Umbilical cord (tissue), 2 donors: ENCODE data around the gene RNF112. TPM values are rescaled to one million over a fixed set of nuclear protein-coding genes. Genes with fewer than 3 reads are reported as not detected.
A peak's percentile ranks its signal among the peaks of the same experiment; 100 is the strongest.

Source experiments
- DNase-seq: peaks from one replicate; pipeline ENCODE4 v3.0.0-alpha.2; 2015; ENCODE audit warnings: low spot score
- total RNA-seq: library from RNA; depleted of rRNA; stranded (reverse); fragments of >200 nt; gene quantifications from one replicate; pipeline ENCODE4 v1.2.3, GENCODE V29; 2014; ENCODE audit warnings: low replicate concordance; ENCODE audit not compliant: insufficient read depth

The RNF112 gene
- total RNA-seq, 1 donor from 2014 or later: 20.5 TPM

- peak; percentile 88 for DNase-seq
Observed at GRCh38 chr17:19387921-19388521, 23.0 kb upstream of the RNF112 start.

- peak; percentile 58 for DNase-seq
Observed at GRCh38 chr17:19388791-19389785, 21.9 kb upstream of the RNF112 start.

GRCh38 chr17:19390951-19391350 is 20.1 kb upstream of the RNF112 start:
- DNase-seq: no peak

DNA sequence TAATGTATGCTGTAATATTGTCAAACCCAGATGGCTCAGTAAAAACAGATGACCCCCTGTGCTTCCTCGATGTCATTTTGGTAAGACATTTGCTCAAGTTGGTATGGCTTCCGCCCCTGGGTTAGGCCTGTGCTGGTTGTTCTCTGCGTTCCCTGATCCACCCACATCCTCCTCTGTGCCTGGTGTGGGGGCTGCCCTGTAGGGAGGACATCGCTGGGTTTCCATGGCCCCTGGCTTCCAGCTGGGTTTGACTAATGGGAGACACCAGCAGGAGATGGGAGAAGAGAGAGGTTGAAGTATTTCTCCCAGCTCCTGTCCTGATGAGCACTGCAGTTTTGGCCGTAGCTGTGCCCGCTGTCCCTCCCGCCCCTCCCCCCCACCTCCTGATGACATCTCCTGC is 19.6 kb upstream of the RNF112 start:
- DNase-seq: no peak

- DNase-seq: no peak
Observed at GRCh38 chr17:19392303-19392702, 18.7 kb upstream of the RNF112 start.

DNA sequence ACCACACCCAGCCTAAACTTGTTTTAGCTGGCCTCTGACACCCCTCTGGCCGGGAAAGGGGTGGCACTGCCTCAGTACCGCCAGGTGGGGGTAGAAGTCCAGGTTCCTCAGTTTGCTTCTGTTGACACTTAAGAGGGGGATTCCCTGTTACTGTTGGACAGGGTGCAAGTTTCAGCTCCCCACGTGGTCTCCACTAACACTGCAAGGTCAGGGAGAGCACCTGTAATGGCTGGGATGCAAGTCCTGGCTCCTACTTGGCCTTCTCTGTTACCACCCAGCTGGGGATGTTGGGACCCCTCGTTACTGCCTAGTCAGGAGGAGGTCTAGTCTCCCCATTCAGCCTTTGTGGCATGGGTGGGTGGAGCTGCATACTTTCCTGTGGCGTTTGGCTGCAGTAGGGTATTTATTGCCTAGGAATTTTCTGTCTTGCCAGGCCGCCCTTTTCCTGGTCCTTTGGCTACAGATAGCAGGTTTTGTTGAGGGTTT is 13.4 kb upstream of the RNF112 start:
- DNase-seq: no peak

- DNase-seq: peak; percentile 75
Observed at GRCh38 chr17:19398301-19399181, 12.5 kb upstream of the RNF112 start.

DNA sequence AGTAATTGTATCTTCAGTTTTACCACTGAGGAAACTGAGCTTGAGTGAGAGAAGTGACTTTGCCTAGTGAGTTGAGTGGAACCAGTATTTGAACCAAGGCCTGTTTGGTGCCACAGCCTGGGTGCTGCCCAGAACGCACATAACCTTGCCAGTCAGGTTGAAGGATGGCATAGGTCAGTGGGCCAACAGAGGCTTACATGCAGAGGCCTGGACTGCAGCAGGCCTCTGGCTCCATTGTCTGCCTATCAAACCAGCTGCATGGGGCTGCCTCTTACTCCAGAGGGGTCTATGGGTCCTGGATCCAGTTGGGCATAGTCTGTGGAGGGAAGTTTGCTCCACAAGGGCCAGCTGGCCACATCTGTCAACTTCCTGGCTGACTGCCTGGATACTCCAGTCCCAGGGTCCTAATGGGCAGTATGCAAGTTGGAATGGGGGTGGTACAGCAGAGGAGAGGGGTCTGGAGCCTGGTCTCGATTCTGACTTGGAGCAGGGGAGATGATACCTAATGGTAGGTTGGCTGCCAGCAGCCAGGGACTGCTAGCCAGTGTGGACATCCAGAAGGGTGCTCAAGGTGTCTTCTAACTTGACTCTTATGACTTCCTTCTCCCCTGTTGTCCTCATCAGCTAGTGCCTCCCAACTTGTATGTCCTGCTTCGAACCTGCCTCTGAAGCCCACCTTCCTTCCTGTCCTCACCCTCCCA is 11.1 kb upstream of the RNF112 start:
- DNase-seq: no peak

GRCh38 chr17:19401321-19402010 is 9.6 kb upstream of the RNF112 start:
- no peak for DNase-seq

GRCh38 chr17:19402171-19402570 is 8.9 kb upstream of the RNF112 start:
- DNase-seq: peak; percentile 93

DNA sequence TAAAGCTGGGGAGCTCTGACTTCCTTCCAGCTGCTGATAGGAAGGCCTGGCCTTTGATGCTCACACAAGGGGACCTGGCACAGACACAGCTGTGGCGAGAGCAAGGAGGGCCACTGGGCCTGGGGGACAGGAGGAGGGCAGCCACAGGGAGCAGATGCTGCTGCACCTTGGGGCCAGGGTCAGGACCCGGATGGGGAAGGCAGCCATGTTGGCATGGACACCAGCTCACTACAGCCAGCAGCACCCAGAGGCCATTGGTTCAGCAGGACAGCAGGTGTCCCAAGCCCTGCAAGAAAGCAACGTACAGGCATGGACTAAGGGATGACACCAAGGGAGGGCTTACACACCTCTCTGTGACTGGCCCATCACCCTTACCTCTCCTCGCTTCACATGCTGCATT is 8.0 kb upstream of the RNF112 start:
- no peak for DNase-seq

- no peak for DNase-seq
Observed at GRCh38 chr17:19404264-19404663, 6.8 kb upstream of the RNF112 start.

- no peak for DNase-seq
Observed at GRCh38 chr17:19405114-19405513, 5.9 kb upstream of the RNF112 start.

DNA sequence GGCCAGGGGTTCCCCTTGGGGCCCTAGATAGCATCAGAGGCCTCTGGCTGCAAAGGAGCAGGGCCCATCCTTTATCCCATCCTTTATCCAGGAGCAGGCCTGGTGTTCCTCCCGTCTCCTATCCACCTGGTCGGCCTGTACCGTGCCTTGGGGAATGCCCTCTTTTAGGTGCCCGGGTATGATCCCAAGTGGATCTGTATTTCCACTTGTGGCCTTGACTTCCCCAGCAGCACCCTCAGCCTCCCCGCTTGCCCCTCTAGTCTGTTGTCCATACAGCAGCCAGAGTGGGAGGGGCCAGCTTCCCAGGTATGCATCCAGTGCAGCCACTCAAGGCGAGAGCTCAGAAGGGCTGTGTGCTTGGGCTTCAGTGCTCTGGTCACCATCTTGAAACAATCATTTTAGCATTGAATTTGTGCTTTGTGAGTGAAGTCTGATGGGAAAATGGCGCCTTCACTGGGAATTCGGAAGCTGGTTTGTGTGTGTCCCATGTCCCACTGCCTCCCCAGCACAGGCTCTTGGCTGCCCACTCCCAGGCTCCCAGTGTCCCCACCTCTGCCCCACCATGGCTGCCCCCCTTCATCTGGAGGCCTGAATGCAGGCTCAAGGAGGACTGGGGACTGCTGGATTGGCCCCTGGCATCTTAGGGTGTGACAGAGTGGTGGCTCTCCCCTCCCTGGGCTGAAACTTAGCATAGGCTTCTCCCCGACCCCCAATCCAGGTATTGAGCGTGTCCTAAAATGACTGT is 3.3 kb upstream of the RNF112 start:
- no peak for DNase-seq

DNA sequence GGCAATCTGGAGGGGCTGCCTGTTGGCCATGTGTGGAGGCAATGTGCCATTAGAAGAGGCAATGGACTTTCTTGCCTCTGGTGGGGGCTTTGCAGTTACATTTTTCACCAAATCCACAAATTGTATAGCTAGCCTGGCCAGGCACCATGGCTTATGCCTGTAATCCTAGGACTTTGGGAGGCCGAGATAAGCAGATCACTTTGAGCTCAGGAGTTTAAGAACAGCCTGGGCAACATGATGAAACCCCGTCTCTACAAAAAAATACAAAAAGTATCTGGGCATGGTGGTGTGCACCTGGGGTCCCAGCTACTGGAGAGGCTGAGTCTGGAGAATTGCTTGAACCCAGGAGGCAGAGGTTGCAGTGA is 2.7 kb upstream of the RNF112 start:
- DNase-seq: peak; percentile 92

GRCh38 chr17:19409066-19409465 is 2.0 kb upstream of the RNF112 start:
- no peak for DNase-seq

DNA sequence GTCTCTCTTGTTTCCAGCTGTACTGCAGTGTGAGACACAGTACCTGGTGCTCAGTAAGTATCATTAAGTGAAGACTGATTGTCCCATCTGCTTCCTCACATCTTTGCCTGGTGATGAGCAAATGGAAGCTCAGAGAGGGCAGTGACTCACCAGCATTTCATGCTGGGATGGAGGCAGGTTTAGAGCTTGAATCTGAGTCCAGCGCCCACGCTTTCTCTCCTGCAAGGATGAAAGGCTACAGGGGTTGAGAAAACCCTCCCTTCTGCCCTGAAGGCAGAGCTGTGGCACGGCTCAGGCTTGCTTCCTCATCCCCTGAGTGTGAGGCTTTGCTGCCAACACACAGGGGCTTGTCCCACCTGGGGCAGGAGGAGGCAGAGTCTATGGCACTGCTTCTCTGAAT is 1.5 kb upstream of the RNF112 start:
- peak; percentile 69 for DNase-seq

- no peak for DNase-seq
Observed at GRCh38 chr17:19410091-19410490, 941 bp upstream of the RNF112 start.

GRCh38 chr17:19411631-19412030 is 599 bp downstream of the RNF112 start:
- no peak for DNase-seq

DNA sequence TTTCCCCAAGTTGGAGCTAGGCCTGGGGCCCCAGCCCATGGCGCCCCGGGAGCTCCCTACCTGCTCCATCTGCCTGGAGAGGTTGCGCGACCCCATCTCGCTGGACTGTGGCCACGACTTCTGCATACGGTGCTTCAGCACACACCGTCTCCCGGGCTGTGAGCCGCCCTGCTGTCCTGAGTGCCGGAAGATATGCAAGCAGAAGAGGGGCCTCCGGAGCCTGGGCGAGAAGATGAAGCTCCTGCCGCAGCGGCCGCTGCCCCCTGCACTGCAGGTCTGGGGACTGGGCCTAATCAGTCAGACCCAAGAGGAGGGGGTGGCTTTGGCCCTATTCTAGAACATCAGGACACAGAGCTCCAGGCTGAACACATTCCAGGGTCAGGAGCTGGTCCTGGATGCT is 1.5 kb downstream of the RNF112 start:
- DNase-seq: no peak
